Transverse colon (tissue), 3 donors: ENCODE results near the gene LRP5.

ENCODE experiments used
- POLR2A ChIP-seq: fragments of 450-650 bp; IDR thresholded peaks from one replicate; pipeline ENCODE4 v1.6.1; 2016; ENCODE audit warnings: antibody characterized with exemption, mild to moderate bottlenecking, moderate library complexity
- POLR2AphosphoS5 ChIP-seq, 3 donors: sonication (generic); formaldehyde crosslinking; IDR thresholded peaks; one replicate each; pipeline ENCODE4 v1.6.1; 2016; ENCODE audit warnings: antibody characterized with exemption in 3 of 3

GRCh38 chr11:68498321-68498720 is 185.9 kb downstream of the LRP5 start:
- TF ChIP-seq POLR2AphosphoS5 (IDR thresholded peaks at IDR 0.05) (no peak), POLR2A (no peak)
